Progenitor cell of endocrine pancreas (in vitro differentiated cells): ENCODE measurements around the gene GMEB2. TPM values are rescaled to one million over a fixed set of nuclear protein-coding genes. Genes with fewer than 3 reads are reported as not detected.

ENCODE experiments used
- DNase-seq: peaks from one replicate; pipeline ENCODE4 v3.0.0; 2021; ENCODE audit warnings: low spot score; ENCODE audit not compliant: unreplicated experiment
- H3K27ac Mint-ChIP-seq: 2 replicates; pipeline ENCODE4 v1.8.0; 2021; ENCODE audit warnings: mild to moderate bottlenecking, moderate library complexity, mixed read lengths
- H3K27me3 Mint-ChIP-seq: 2 replicates; pipeline ENCODE4 v1.8.0; 2021; ENCODE audit warnings: mixed read lengths
- H3K36me3 Mint-ChIP-seq: 2 replicates; pipeline ENCODE4 v1.8.0; 2022; ENCODE audit warnings: mixed read lengths; ENCODE audit not compliant: insufficient read depth
- H3K4me1 Mint-ChIP-seq: 2 replicates; pipeline ENCODE4 v1.8.0; 2021; ENCODE audit warnings: low read depth, mixed read lengths
- H3K4me3 Mint-ChIP-seq: 2 replicates; pipeline ENCODE4 v1.8.0; 2021; ENCODE audit warnings: low read depth, mild to moderate bottlenecking, moderate library complexity, mixed read lengths
- H3K9me3 Mint-ChIP-seq: 2 replicates; pipeline ENCODE4 v1.8.0; 2021; ENCODE audit warnings: low read depth, mixed read lengths
- total RNA-seq: library from RNA; stranded (reverse); gene quantifications from 2 replicates; pipeline ENCODE4 v1.2.1, GENCODE V29; 2021
- TF ChIP-seq, protein P1 (sequence below): fragments of 200-600 bp; sonication (generic); IDR thresholded peaks from one replicate; pipeline ENCODE4 v1.5.0; 2021; ENCODE audit warnings: antibody characterized with exemption, mild to moderate bottlenecking; ENCODE audit not compliant: unreplicated experiment

GMEB2 gene
- total RNA-seq, 1 donor from 2014 or later: 15.1 TPM

DNA sequence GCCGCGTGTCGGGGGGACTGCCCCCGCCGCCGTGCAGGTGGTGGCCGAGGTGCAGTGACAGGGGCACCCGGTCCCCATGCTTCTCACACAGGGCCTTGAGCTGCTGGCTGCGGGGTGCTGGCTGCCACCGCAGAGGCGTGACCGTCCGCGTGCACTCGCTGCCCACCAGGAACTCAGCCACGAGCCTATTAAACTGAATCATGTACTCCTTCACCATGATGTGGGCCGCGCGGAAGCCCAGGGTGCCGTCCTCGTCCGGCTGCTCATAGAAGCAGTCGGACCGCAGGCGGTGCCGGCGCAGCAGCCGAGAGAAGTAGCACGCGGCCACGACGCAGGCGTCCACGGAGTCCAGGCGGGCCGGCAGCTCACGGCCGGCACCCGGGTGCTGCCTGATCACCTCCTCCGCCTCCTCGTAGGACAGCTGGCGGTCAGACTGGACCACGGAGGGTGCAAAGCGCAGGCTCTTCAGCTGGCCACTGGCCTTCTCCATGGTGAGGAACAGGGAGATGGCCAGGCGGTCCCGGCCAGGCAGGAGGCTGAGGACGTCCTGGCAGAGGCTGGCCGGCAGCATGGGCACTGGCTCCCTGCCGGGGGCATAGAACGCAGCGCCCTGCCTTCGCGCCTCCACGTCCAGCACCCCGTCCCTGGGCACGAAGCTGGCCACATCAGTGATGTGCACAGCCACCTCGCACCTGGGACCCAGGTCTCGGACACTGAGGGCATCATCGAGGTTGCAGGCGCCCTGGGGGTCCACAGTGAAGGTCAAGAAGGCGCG lies 62.7 kb downstream of the GMEB2 start:
- DNase-seq: no peak
- H3K4me3 Mint-ChIP-seq: no peak overlapping the region
- H3K27ac Mint-ChIP-seq: no peak overlapping the region
- H3K36me3 Mint-ChIP-seq: peaks cover 3% of the 10 kb centered on the region
- H3K27me3 Mint-ChIP-seq: no peaks in the 10 kb centered on the region
- no peaks in the 10 kb centered on the region for H3K9me3 Mint-ChIP-seq
- TF ChIP-seq, protein P1, sequence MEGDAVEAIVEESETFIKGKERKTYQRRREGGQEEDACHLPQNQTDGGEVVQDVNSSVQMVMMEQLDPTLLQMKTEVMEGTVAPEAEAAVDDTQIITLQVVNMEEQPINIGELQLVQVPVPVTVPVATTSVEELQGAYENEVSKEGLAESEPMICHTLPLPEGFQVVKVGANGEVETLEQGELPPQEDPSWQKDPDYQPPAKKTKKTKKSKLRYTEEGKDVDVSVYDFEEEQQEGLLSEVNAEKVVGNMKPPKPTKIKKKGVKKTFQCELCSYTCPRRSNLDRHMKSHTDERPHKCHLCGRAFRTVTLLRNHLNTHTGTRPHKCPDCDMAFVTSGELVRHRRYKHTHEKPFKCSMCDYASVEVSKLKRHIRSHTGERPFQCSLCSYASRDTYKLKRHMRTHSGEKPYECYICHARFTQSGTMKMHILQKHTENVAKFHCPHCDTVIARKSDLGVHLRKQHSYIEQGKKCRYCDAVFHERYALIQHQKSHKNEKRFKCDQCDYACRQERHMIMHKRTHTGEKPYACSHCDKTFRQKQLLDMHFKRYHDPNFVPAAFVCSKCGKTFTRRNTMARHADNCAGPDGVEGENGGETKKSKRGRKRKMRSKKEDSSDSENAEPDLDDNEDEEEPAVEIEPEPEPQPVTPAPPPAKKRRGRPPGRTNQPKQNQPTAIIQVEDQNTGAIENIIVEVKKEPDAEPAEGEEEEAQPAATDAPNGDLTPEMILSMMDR: no peak
- H3K4me1 Mint-ChIP-seq: no peaks in the 10 kb centered on the region

- H3K27me3 Mint-ChIP-seq: no peaks in the 10 kb centered on the region
- TF ChIP-seq, protein P1: no peak
- no peaks in the 10 kb centered on the region for H3K4me1 Mint-ChIP-seq
- H3K27ac Mint-ChIP-seq: no peak overlapping the region
- H3K9me3 Mint-ChIP-seq: no peaks in the 10 kb centered on the region
- DNase-seq: no peak
- H3K36me3 Mint-ChIP-seq: peaks cover 3% of the 10 kb centered on the region
- H3K4me3 Mint-ChIP-seq: no peak overlapping the region
Observed at GRCh38 chr20:63563225-63563935, 63.5 kb downstream of the GMEB2 start.

GRCh38 chr20:63562461-63563224 lies 64.3 kb downstream of the GMEB2 start:
- Mint-ChIP-seq H3K27ac (no peak overlapping the region), H3K4me3 (no peak overlapping the region), H3K9me3 (no peaks in the 10 kb centered on the region), H3K36me3 (peaks cover 3% of the 10 kb centered on the region), H3K27me3 (no peaks in the 10 kb centered on the region), H3K4me1 (no peaks in the 10 kb centered on the region)
- TF ChIP-seq, protein P1: no peak
- no peak for DNase-seq

DNA sequence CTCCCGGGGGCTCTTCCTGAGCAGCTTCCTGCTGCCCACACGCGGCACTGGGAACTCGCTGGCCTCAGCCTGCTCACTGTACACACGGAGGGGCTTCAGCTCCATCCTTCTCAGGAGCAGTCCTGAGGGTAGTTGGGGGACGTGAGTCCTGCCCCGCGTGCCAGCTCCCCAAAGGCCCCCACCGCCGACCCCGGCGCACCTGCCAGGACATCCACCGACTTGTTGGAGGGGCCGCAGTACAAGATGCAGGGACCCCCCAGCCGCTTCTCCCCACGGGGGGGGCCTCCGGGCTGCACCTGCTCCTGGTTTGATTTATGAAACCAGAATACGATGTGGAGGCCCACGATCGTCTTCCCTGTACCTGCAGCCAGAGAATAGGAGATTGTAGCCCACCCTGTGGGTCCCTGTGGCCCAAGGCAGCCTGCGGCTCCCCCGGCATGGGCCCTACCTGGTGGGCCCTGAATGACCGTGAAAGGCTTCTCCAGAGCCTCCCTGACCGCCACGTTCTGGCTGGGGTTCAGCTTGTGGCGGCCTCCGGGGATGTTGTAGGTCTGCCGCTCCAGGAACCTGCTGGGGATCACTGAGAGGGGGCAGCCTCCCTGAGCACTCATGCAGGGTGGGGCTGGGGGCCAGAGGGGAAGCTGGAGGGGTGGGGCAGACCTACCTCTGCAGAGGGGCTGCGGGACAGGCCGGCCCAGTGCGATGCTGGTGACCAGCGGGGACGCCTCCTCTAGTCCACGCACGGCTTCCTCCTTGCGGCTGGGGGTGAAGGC lies 65.1 kb downstream of the GMEB2 start:
- DNase-seq: no peak
- Mint-ChIP-seq H3K36me3 (peaks cover 3% of the 10 kb centered on the region), H3K4me1 (no peaks in the 10 kb centered on the region), H3K4me3 (no peak overlapping the region), H3K9me3 (no peaks in the 10 kb centered on the region), H3K27me3 (no peaks in the 10 kb centered on the region), H3K27ac (no peak overlapping the region)
- TF ChIP-seq, protein P1: no peak
